Karpas-422 (cell line): Measurements from ENCODE around the gene TBC1D20. TPM values are rescaled to one million over a fixed set of nuclear protein-coding genes. Genes with fewer than 3 reads are reported as not detected.
"Not testable (repeated sequence)": the region's sequence is repeated elsewhere in the genome, so short reads cannot be mapped to it uniquely, and the experiment has no call there.

Source experiments
- DNase-seq: peaks from one replicate; pipeline ENCODE4 v3.0.0-alpha.2; 2015
- H2AFZ ChIP-seq: fragments of 200-600 bp; sonication (generic); 2 replicates; pipeline ENCODE4 v1.6.1; 2014; ENCODE audit warnings: antibody characterized with exemption, low read length, mixed read lengths
- H3K27ac ChIP-seq: fragments of 200-600 bp; sonication (generic); 2 replicates; pipeline ENCODE4 v1.5.1; 2014; ENCODE audit warnings: mild to moderate bottlenecking, low read length, moderate library complexity
- H3K27me3 ChIP-seq: fragments of 200-600 bp; sonication (generic); 2 replicates; pipeline ENCODE4 v1.6.1; 2014; ENCODE audit warnings: low read length, mixed read lengths
- H3K36me3 ChIP-seq: fragments of 200-600 bp; sonication (generic); 2 replicates; pipeline ENCODE4 v1.6.1; 2014; ENCODE audit warnings: low read length, mixed read lengths; ENCODE audit not compliant: insufficient read depth
- H3K4me1 ChIP-seq: fragments of 200-600 bp; sonication (generic); 2 replicates; pipeline ENCODE4 v1.6.1; 2014; ENCODE audit warnings: mild to moderate bottlenecking, low read length, mixed read lengths
- H3K4me2 ChIP-seq: fragments of 200-600 bp; sonication (generic); 2 replicates; pipeline ENCODE4 v1.6.1; 2014; ENCODE audit warnings: low read length, low read depth, mild to moderate bottlenecking; ENCODE audit not compliant: poor library complexity, severe bottlenecking
- H3K4me3 ChIP-seq: fragments of 200-600 bp; sonication (generic); 2 replicates; pipeline ENCODE4 v1.5.1; 2014; ENCODE audit warnings: mild to moderate bottlenecking, antibody characterized with exemption, low read length, mixed read lengths
- H3K79me2 ChIP-seq: fragments of 200-600 bp; sonication (generic); 2 replicates; pipeline ENCODE4 v1.6.1; 2014; ENCODE audit warnings: mild to moderate bottlenecking, low read length, mixed read lengths
- H3K9ac ChIP-seq: fragments of 200-600 bp; sonication (generic); 2 replicates; pipeline ENCODE4 v1.6.0; 2014; ENCODE audit warnings: low read length
- H3K9me2 ChIP-seq: fragments of 200-600 bp; sonication (generic), shearing (Covaris generic); replicated peaks from 2 replicates; pipeline ENCODE4 v1.6.0; 2014; ENCODE audit warnings: mild to moderate bottlenecking, low read length, moderate library complexity; ENCODE audit not compliant: insufficient read depth
- H3K9me3 ChIP-seq: fragments of 300-700, 200-600 bp; sonication (generic); 2 replicates; pipeline ENCODE4 v1.6.1; 2014; ENCODE audit warnings: low read length, mixed read lengths
- H4K20me1 ChIP-seq: fragments of 200-600 bp; sonication (generic); 2 replicates; pipeline ENCODE4 v1.6.1; 2014; ENCODE audit warnings: mild to moderate bottlenecking, antibody characterized with exemption, low read length, low read depth; ENCODE audit not compliant: insufficient read depth
- small RNA-seq: library from RNA; depleted of rRNA; stranded (forward); fragments of <200 nt; gene quantifications from one replicate; pipeline ENCODE3, GENCODE V24; 2014
- total RNA-seq: library from RNA; depleted of rRNA; stranded (reverse); fragments of >200 nt; shearing (Covaris generic); gene quantifications from 2 replicates; pipeline ENCODE4 v1.2.3, GENCODE V29; 2014; ENCODE audit warnings: low replicate concordance; rRNA removed

Gene TBC1D20
- total RNA-seq, 1 experiment from 2014 or later, result 26.1 TPM

GRCh38 chr20:389220-389619 is 73.1 kb downstream of the TBC1D20 start:
- Histone ChIP-seq H3K27ac (peak overlapping the region; percentile 36; the same call in 1 of the 2 replicates), H4K20me1 (peaks cover 17% of the 10 kb centered on the region), H3K4me3 (no peak overlapping the region), H3K27me3 (no peaks in the 10 kb centered on the region), H3K4me1 (peaks cover 16% of the 10 kb centered on the region), H3K79me2 (peaks cover 34% of the 10 kb centered on the region), H3K36me3 (peaks cover 68% of the 10 kb centered on the region), H3K9me3 (no peaks in the 10 kb centered on the region), H2AFZ (no peak overlapping the region), H3K9ac (no peak overlapping the region), H3K9me2 (no peaks in the 10 kb centered on the region), H3K4me2 (no peak overlapping the region)
- no peak for DNase-seq

- no peak overlapping the region for H3K4me2 ChIP-seq
- no peaks in the 10 kb centered on the region for H3K27me3 ChIP-seq
- peaks cover 22% of the 10 kb centered on the region for H4K20me1 ChIP-seq
- no peak for DNase-seq
- no peak overlapping the region for H2AFZ ChIP-seq
- H3K9me2 ChIP-seq, result no peaks in the 10 kb centered on the region
- peaks cover 43% of the 10 kb centered on the region for H3K79me2 ChIP-seq
- H3K9ac ChIP-seq, result no peak overlapping the region
- H3K27ac ChIP-seq, result peak overlapping the region; percentile 36; the same call in 1 of the 2 replicates
- H3K36me3 ChIP-seq, result peaks cover 71% of the 10 kb centered on the region
- H3K4me3 ChIP-seq, result no peak overlapping the region
- peaks cover 19% of the 10 kb centered on the region for H3K4me1 ChIP-seq
- no peaks in the 10 kb centered on the region for H3K9me3 ChIP-seq
These were observed 74.0 kb downstream of the TBC1D20 start for GRCh38 chr20:388034-388994.

- Histone ChIP-seq H3K9ac (no peak overlapping the region), H3K4me1 (peaks cover 27% of the 10 kb centered on the region), H3K9me3 (no peaks in the 10 kb centered on the region), H3K4me3 (no peak overlapping the region), H4K20me1 (peaks cover 30% of the 10 kb centered on the region), H3K9me2 (no peaks in the 10 kb centered on the region), H3K79me2 (peaks cover 51% of the 10 kb centered on the region), H3K36me3 (peaks cover 72% of the 10 kb centered on the region), H3K4me2 (no peak overlapping the region), H3K27me3 (no peaks in the 10 kb centered on the region), H3K27ac (no peak overlapping the region), H2AFZ (no peak overlapping the region)
- no peak for DNase-seq
These were observed 74.8 kb downstream of the TBC1D20 start for GRCh38 chr20:387520-387919.

- H3K9me2 ChIP-seq, H3K27ac ChIP-seq, H3K9ac ChIP-seq, H3K9me3 ChIP-seq, DNase-seq, H3K4me2 ChIP-seq, H3K27me3 ChIP-seq, H2AFZ ChIP-seq, H3K4me3 ChIP-seq: not testable (repeated sequence)
- H3K36me3 ChIP-seq, result peaks cover 66% of the 10 kb centered on the region
- H3K4me1 ChIP-seq, result peaks cover 33% of the 10 kb centered on the region
- H4K20me1 ChIP-seq, result peaks cover 36% of the 10 kb centered on the region
- H3K79me2 ChIP-seq, result peaks cover 58% of the 10 kb centered on the region
These were observed 75.7 kb downstream of the TBC1D20 start for GRCh38 chr20:386634-387033.

Small RNA genes lying within 50 kb of the gene (small RNA-seq; reads per million reads assigned to genes)
- not detected for gene RF00019

Other genes with a start within 250 kb of the TBC1D20 start
- gene DEFB129, start 235.3 kb downstream of the TBC1D20 start, total RNA-seq, result not detected in 2 replicates
- 0.22 TPM in 1 of 2 replicates, not detected in the other for gene DEFB132, start 204.8 kb downstream of the TBC1D20 start, total RNA-seq
- 1.8 and 2.0 TPM in 2 replicates for gene C20orf96, start 171.8 kb downstream of the TBC1D20 start, total RNA-seq
- 20.6 and 22.2 TPM in 2 replicates for gene ZCCHC3, start 165.0 kb downstream of the TBC1D20 start, total RNA-seq
- gene SOX12, start 137.0 kb downstream of the TBC1D20 start, total RNA-seq, result 8.3 and 18.0 TPM in 2 replicates
- 18.2 and 28.3 TPM in 2 replicates for gene NRSN2, start 115.4 kb downstream of the TBC1D20 start, total RNA-seq
- gene TRIB3, start 81.8 kb downstream of the TBC1D20 start, total RNA-seq, result 122 and 197 TPM in 2 replicates
- 96.6 and 142 TPM in 2 replicates for gene RBCK1, start 54.2 kb downstream of the TBC1D20 start, total RNA-seq
- 91.3 and 148 TPM in 2 replicates for gene CSNK2A1, start 81.3 kb upstream of the TBC1D20 start, total RNA-seq
- gene TCF15, start 147.8 kb upstream of the TBC1D20 start, total RNA-seq, result not detected in 2 replicates
- 1.0 and 3.0 TPM in 2 replicates for gene SRXN1, start 190.7 kb upstream of the TBC1D20 start, total RNA-seq
- not detected in 2 replicates for gene SCRT2, start 213.3 kb upstream of the TBC1D20 start, total RNA-seq